ENCODE results near the gene ZNF738. TPM values are rescaled to one million over a fixed set of nuclear protein-coding genes. Genes with fewer than 3 reads are reported as not detected.
"Not testable (repeated sequence)": the region's sequence is repeated elsewhere in the genome, so short reads cannot be mapped to it uniquely, and the experiment has no call there.

The ZNF738 gene
- 1 to 10 TPM; 3.3 to 7.3 (median 4.0) TPM for total RNA-seq

DNA sequence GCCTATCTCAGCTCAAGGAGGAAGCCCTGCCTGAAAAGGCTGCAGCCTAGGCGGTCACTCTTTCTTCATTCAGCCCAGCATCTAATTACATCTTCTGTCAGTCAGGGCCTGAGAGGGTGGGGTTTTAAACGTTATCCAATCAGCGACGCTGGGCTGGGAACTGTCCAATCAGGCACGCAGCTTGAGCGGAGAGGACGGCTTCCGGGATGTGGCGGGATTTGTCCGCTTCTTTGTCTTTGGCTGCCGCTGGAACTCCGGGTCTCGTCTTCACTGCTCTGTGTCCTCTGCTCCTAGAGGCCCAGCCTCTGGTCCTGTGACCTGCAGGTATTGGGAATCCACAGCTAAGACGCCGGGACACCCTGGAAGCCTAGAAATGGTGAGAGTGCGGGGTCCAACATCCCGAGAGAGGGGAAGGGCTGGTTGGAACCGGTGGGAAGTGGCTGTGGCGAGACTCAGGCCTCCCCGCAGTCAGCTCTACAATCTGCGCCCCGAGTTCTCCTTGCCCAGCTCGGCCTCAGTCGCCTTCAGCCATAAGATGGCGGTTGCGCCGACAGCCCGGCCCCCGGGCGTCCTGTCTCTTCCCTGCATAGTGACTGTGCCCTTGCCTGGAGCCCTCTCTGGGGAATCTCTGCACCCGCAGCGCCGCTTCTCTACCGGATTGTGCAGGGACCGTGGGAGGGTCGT, at the start of gene ZNF738:
ZNF738 (plus strand) TSS at position 233 of the 684 bp plus-strand sequence; CDS start at position 374, 141 bp downstream.
- DNase-seq (ENCODE audit: low spot score): peak; percentile 77
- peak; percentile 96 for ATAC-seq (ENCODE audit: low FRiP score)
- TF ChIP-seq, protein P1, sequence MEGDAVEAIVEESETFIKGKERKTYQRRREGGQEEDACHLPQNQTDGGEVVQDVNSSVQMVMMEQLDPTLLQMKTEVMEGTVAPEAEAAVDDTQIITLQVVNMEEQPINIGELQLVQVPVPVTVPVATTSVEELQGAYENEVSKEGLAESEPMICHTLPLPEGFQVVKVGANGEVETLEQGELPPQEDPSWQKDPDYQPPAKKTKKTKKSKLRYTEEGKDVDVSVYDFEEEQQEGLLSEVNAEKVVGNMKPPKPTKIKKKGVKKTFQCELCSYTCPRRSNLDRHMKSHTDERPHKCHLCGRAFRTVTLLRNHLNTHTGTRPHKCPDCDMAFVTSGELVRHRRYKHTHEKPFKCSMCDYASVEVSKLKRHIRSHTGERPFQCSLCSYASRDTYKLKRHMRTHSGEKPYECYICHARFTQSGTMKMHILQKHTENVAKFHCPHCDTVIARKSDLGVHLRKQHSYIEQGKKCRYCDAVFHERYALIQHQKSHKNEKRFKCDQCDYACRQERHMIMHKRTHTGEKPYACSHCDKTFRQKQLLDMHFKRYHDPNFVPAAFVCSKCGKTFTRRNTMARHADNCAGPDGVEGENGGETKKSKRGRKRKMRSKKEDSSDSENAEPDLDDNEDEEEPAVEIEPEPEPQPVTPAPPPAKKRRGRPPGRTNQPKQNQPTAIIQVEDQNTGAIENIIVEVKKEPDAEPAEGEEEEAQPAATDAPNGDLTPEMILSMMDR (IDR thresholded peaks at IDR 0.05): no peak

GRCh38 chr19:21312807-21313206, 46.0 kb upstream of the ZNF738 start:
- not testable (repeated sequence) for ATAC-seq (ENCODE audit: low FRiP score); DNase-seq (ENCODE audit: low spot score)

GRCh38 chr19:21314676-21315075, 44.1 kb upstream of the ZNF738 start:
- ATAC-seq (ENCODE audit: low FRiP score): no peak
- TF ChIP-seq, protein P1 (IDR thresholded peaks at IDR 0.05): no peak
- DNase-seq (ENCODE audit: low spot score): no peak

DNA sequence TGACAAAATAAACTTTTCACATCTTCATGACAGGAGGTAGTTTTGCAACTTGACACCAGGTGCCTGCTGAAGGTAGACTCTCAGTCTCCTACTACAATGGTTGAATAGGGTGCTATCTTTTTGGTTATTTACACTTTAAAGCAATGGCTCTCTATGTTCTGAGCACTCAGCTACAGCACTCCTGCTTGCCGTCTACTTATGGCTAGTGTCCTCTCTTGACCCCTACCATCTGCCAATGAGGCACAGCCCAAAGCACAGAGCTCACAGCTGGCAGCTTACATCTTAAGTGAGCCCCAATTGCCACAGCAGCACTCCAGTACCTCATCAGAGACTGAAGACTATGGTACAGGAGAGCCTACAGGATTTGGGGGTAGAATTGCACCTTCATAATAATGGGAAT, 41.0 kb upstream of the ZNF738 start:
- ATAC-seq (ENCODE audit: low FRiP score) (no peak), DNase-seq (ENCODE audit: low spot score) (no peak)
- TF ChIP-seq, protein P1 (IDR thresholded peaks at IDR 0.05): no peak

DNA sequence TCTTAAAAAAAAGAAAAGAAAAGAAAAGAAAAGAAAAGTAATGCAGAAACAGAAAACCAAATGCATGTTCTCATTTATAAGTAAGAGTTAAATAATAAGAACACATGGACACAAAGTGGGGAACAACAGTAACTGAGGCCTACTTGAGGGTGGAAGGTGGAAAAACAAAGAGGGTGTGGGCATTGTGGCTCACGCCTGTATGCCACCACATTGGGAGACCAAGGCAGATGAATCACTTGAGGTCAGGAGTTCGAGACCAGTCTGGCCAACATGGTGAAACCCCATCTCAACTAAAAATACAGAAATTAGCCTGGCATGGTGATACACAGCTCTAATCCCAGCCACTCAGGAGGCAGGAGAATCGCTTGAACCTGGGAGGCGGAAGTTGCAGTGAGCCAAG, 37.7 kb upstream of the ZNF738 start:
- no peak for DNase-seq (ENCODE audit: low spot score)
- TF ChIP-seq, protein P1 (IDR thresholded peaks at IDR 0.05): no peak
- ATAC-seq (ENCODE audit: low FRiP score): no peak

DNA sequence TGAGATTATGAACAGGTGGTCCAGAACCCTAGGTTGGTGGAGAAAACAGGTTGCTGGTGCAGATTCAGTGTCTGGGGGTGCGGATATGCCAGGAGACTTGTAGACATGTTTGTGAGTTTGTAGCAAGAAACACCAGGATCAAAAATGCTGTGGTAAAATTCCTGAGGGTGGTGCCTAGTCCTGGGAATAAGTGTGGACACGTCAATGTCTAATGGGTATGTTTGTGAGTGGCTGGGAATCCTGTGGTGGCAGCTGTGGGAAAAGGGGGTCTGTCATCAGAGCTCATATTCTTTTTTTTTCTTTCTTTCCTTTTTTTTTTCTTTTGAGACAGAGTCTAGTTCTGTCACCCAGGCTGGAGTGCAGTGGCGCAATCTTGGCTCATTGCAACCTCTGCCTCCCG, 36.8 kb upstream of the ZNF738 start:
- no peak for ATAC-seq (ENCODE audit: low FRiP score)
- TF ChIP-seq, protein P1 (IDR thresholded peaks at IDR 0.05): no peak
- DNase-seq (ENCODE audit: low spot score): no peak

DNA sequence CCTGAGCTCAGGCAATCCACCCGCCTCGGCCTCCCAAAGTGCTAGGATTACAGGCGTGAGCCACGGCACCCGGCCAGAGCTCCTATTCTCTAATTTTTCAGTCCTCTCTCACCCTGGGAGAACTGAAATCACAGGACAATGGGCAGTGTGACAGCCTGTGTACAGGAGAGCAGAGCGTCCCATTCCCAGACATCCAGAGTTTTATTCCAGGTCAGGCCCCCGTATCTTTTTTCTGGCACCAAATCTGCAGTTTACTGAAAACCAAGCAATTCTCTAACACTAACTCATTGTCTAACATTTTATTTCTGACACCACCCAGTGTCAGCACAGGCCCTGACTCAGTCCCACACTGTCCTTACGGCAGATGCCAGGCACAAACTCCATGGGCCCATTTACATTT, 36.3 kb upstream of the ZNF738 start:
- TF ChIP-seq, protein P1 (IDR thresholded peaks at IDR 0.05): no peak
- ATAC-seq (ENCODE audit: low FRiP score) (peak; percentile 54), DNase-seq (ENCODE audit: low spot score) (no peak)
